B cell (primary cell): Measurements from ENCODE around the gene CLSTN2.

ENCODE experiments used
- EZH2 ChIP-seq: IDR thresholded peaks from 2 replicates; pipeline ENCODE4 v1.6.1; 2012; ENCODE audit warnings: borderline replicate concordance, low read depth, mild to moderate bottlenecking, moderate library complexity, low read length; ENCODE audit not compliant: insufficient read depth, poor library complexity, severe bottlenecking
- TF ChIP-seq, protein P1 (sequence below): fragments of 200-600 bp; IDR thresholded peaks from one replicate; pipeline ENCODE4 v1.8.0; 2022; ENCODE audit warnings: antibody characterized with exemption, mild to moderate bottlenecking

DNA sequence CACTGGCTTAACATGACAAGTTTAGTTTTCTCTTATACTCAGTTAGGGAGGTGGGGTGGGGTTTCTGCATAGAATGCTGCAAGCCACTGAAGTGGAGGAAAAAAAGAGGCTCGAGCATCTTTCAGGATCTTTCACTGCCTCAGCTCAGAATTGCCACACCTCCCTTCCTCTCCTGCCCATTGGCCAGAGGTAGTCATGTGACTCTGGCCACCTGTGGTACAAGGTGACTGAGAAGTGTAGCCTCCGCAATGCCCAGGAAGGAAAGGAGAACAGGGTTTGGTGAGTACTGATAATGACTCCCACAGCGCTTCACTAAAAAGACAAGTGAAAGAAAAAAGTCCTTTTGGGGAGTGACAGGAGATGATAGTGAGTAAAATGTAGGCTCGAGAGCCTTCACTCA, 618.6 kb downstream of the CLSTN2 start:
- TF ChIP-seq, protein P1, sequence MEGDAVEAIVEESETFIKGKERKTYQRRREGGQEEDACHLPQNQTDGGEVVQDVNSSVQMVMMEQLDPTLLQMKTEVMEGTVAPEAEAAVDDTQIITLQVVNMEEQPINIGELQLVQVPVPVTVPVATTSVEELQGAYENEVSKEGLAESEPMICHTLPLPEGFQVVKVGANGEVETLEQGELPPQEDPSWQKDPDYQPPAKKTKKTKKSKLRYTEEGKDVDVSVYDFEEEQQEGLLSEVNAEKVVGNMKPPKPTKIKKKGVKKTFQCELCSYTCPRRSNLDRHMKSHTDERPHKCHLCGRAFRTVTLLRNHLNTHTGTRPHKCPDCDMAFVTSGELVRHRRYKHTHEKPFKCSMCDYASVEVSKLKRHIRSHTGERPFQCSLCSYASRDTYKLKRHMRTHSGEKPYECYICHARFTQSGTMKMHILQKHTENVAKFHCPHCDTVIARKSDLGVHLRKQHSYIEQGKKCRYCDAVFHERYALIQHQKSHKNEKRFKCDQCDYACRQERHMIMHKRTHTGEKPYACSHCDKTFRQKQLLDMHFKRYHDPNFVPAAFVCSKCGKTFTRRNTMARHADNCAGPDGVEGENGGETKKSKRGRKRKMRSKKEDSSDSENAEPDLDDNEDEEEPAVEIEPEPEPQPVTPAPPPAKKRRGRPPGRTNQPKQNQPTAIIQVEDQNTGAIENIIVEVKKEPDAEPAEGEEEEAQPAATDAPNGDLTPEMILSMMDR, result no peak
- no peak for TF ChIP-seq EZH2
